Loucy (cell line): ENCODE measurements around the gene KRTAP9-7.

Source experiments
- H2AFZ ChIP-seq: fragments of 200-600 bp; sonication (generic); 2 replicates; pipeline ENCODE4 v1.6.0; 2016; ENCODE audit warnings: antibody characterized with exemption, mild to moderate bottlenecking, low read length, moderate library complexity
- H3F3A ChIP-seq: fragments of 200-600 bp; 2 replicates; pipeline ENCODE4 v1.6.0; 2016; ENCODE audit warnings: antibody characterized with exemption, low read depth, mild to moderate bottlenecking
- H3K27me3 ChIP-seq: fragments of 200-600 bp; sonication (generic); 2 replicates; pipeline ENCODE4 v1.6.1; 2014; ENCODE audit warnings: low read length, mild to moderate bottlenecking; ENCODE audit not compliant: insufficient read depth, poor library complexity, severe bottlenecking
- H3K36me3 ChIP-seq: fragments of 200-600 bp; sonication (generic); 2 replicates; pipeline ENCODE4 v1.6.1; 2016; ENCODE audit warnings: low read length; ENCODE audit not compliant: insufficient read depth
- H3K4me1 ChIP-seq: fragments of 200-600 bp; sonication (generic); 2 replicates; pipeline ENCODE4 v1.5.1; 2014; ENCODE audit warnings: low read length, mild to moderate bottlenecking; ENCODE audit not compliant: insufficient read depth, poor library complexity, severe bottlenecking
- H3K4me2 ChIP-seq: fragments of 200-600 bp; sonication (generic); 2 replicates; pipeline ENCODE4 v1.6.0; 2014; ENCODE audit warnings: antibody characterized with exemption, low read length, low read depth, mild to moderate bottlenecking; ENCODE audit not compliant: poor library complexity, severe bottlenecking
- H3K4me3 ChIP-seq: fragments of 200-600 bp; sonication (generic); 2 replicates; pipeline ENCODE4 v1.5.1; 2014; ENCODE audit warnings: low read length, mild to moderate bottlenecking, mixed read lengths; ENCODE audit not compliant: poor library complexity, severe bottlenecking
- H3K79me2 ChIP-seq: fragments of 200-600 bp; sonication (generic); 2 replicates; pipeline ENCODE4 v1.6.1; 2014; ENCODE audit warnings: low read length; ENCODE audit not compliant: insufficient read depth
- H3K9ac ChIP-seq: fragments of 200-600 bp; sonication (generic); 2 replicates; pipeline ENCODE4 v1.6.0; 2014; ENCODE audit warnings: mild to moderate bottlenecking, low read depth, low read length, moderate library complexity; ENCODE audit not compliant: poor library complexity, severe bottlenecking
- H3K9me2 ChIP-seq: fragments of 200-600 bp; sonication (generic); replicated peaks from 2 replicates; pipeline ENCODE4 v1.6.1; 2016; ENCODE audit warnings: low read depth, low read length, mixed read lengths
- H3K9me3 ChIP-seq: fragments of 200-600 bp; sonication (generic); 2 replicates; pipeline ENCODE4 v1.6.1; 2014; ENCODE audit warnings: mild to moderate bottlenecking, antibody characterized with exemption, low read length, low read depth; ENCODE audit not compliant: insufficient read depth
- H4K20me1 ChIP-seq: fragments of 200-600 bp; sonication (generic); 2 replicates; pipeline ENCODE4 v1.6.0; 2014; ENCODE audit warnings: antibody characterized with exemption, low read length, mild to moderate bottlenecking; ENCODE audit not compliant: insufficient read depth, poor library complexity, severe bottlenecking
- CTCF ChIP-seq: fragments of 200-600 bp; sonication (generic); conservative IDR thresholded peaks from 2 replicates; pipeline ENCODE4 v1.5.1; 2014; ENCODE audit warnings: mild to moderate bottlenecking, antibody characterized with exemption, low read length
- EZH2phosphoT487 ChIP-seq: fragments of 200-600 bp; IDR thresholded peaks from 2 replicates; pipeline ENCODE4 v1.6.1; 2018; ENCODE audit warnings: antibody characterized with exemption, mild to moderate bottlenecking, moderate library complexity, borderline replicate concordance

The KRTAP9-7 gene

GRCh38 chr17:41308251-41308917 is 32.9 kb downstream of the KRTAP9-7 start:
- Histone ChIP-seq H3K9ac (peak overlapping the region; percentile 74), H3K36me3 (no peaks in the 10 kb centered on the region), H3K79me2 (no peaks in the 10 kb centered on the region), H3K9me2 (no peaks in the 10 kb centered on the region), H3K27me3 (no peaks in the 10 kb centered on the region), H2AFZ (peak overlapping the region; percentile 23), H3K4me2 (peak overlapping the region; percentile 86), H4K20me1 (no peaks in the 10 kb centered on the region), H3K4me3 (peak overlapping the region; percentile 65), H3F3A (peaks cover 14% of the 10 kb centered on the region), H3K9me3 (no peaks in the 10 kb centered on the region), H3K4me1 (peaks cover 43% of the 10 kb centered on the region)
- no peak for TF ChIP-seq CTCF
- no peak for TF ChIP-seq EZH2phosphoT487

GRCh38 chr17:41308918-41309359 is 33.4 kb downstream of the KRTAP9-7 start, which contains the start of gene KRTAP16-1:
Gene KRTAP16-1, minus strand, starts transcription at chr17:41309309. Its CDS starts 56 bp downstream, at chr17:41309253.
- peak within 1 kb of the TSS; percentile 74 for H3K9ac ChIP-seq
- no peaks in the 10 kb centered on the region for H3K79me2 ChIP-seq
- peaks cover 43% of the 10 kb centered on the region for H3K4me1 ChIP-seq
- H3K36me3 ChIP-seq: no peaks in the 10 kb centered on the region
- no peaks in the 10 kb centered on the region for H3K9me3 ChIP-seq
- no peaks in the 10 kb centered on the region for H4K20me1 ChIP-seq
- TF ChIP-seq CTCF (no peak), EZH2phosphoT487 (no peak)
- peak within 1 kb of the TSS; percentile 65 for H3K4me3 ChIP-seq
- no peaks in the 10 kb centered on the region for H3K27me3 ChIP-seq
- H3K4me2 ChIP-seq: peak within 1 kb of the TSS; percentile 86
- H2AFZ ChIP-seq: peak within 1 kb of the TSS; percentile 23
- no peaks in the 10 kb centered on the region for H3K9me2 ChIP-seq
- peaks cover 14% of the 10 kb centered on the region for H3F3A ChIP-seq

- TF ChIP-seq EZH2phosphoT487 (no peak), CTCF (no peak)
- Histone ChIP-seq H3K79me2 (no peaks in the 10 kb centered on the region), H3K36me3 (no peaks in the 10 kb centered on the region), H3K9me3 (no peaks in the 10 kb centered on the region), H3K27me3 (no peaks in the 10 kb centered on the region), H3K4me2 (no peak overlapping the region), H3K4me3 (no peak overlapping the region), H3F3A (peaks cover 14% of the 10 kb centered on the region), H4K20me1 (no peaks in the 10 kb centered on the region), H2AFZ (no peak overlapping the region), H3K4me1 (peaks cover 43% of the 10 kb centered on the region), H3K9ac (no peak overlapping the region), H3K9me2 (no peaks in the 10 kb centered on the region)
Observed at GRCh38 chr17:41311111-41311510, 35.6 kb downstream of the KRTAP9-7 start.
